ENCODE results near the gene CMSS1.

Gene CMSS1

GRCh38 chr3:99921986-99922385, 104.3 kb downstream of the CMSS1 start:
- no peak for DNase-seq (ENCODE audit: extremely low read depth, low read depth)
- no peak for TF ChIP-seq CTCF (IDR thresholded peaks at IDR 0.05; ENCODE audit: low read depth, low read length)

GRCh38 chr3:99923873-99924272, 106.2 kb downstream of the CMSS1 start:
- no peak for TF ChIP-seq CTCF (IDR thresholded peaks at IDR 0.05; ENCODE audit: low read depth, low read length)
- DNase-seq (ENCODE audit: extremely low read depth, low read depth) = no peak

DNA sequence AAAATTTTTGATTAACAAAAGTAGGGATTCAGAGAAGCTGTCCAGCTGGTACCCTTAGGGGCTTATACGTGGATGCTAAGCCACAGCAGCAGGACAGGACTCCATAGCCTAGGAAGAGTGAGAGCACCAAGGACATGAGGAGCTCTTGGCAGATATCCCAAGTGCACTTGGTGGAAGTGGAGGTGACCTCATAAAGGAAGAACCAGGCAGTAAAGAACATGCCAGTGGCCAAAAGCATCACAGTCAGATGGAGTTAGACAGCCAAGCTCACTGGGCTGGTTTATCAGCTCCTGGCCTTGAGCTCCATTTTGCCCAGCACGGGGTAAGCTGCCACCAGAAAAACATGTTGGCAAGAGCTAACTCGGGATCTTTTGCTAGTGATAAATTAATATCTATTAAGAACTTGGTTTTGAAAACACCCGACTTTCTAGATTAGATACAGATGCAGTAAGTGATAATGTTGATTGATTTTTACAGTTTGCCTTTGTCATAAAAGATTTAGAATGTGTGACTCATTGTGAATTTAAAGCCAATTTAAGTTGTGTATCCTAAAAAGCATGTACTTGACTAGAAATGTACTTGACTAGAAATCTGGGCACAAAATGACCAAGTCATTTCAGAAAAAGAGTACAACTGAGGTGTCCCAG, 108.0 kb downstream of the CMSS1 start:
- no peak for TF ChIP-seq CTCF (IDR thresholded peaks at IDR 0.05; ENCODE audit: low read depth, low read length)
- DNase-seq (ENCODE audit: extremely low read depth, low read depth) = no peak

GRCh38 chr3:99927671-99928457, 110.2 kb downstream of the CMSS1 start:
- no peak for DNase-seq (ENCODE audit: extremely low read depth, low read depth)
- no peak for TF ChIP-seq CTCF (IDR thresholded peaks at IDR 0.05; ENCODE audit: low read depth, low read length)

DNA sequence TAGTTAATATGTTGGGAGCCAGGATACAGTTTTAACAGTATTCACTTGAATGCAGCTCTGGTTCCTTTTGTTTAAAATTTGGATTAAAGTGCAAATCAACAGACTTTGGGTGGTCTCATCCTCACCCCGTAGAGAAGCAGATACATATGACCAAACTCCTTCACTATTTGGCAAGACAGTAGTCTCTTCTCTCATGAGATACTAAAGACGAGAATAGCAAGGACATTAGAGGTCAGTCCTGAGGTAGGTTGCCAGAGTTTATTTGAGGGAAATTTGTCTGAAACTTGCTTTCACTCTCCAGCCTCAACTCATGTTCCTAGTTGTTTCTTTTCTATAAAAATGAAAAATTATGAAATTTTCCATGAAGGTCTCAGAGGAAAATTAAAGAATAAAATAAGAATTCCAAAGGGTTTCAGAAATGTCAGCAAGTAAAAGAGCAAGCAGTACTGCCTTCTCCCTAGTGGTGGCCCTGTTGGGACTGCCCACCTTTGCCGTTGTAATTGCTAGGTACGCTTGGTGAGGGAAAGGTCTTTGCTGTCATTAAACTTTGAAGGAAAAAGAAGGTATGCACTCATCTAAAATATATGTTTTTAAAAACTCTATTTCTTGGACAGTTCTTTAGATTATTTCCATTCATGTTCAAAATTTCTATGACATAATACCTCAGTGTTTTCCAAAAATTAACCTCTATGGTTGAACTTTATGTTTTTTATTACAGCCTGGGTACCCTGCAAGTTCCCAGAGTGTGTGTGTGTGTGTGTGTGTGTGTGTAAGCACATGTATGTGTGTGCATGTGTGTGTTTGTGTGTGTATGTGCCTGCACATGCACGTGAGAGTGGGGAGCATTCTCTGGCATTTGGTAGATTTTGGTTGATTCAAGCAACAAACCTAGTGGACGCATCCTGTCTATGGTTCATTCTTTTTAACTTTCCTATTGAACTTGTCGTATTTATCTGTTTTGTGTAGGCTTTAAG, 111.4 kb downstream of the CMSS1 start:
- TF ChIP-seq CTCF (IDR thresholded peaks at IDR 0.05; ENCODE audit: low read depth, low read length) = no peak
- DNase-seq (ENCODE audit: extremely low read depth, low read depth) = no peak

DNA sequence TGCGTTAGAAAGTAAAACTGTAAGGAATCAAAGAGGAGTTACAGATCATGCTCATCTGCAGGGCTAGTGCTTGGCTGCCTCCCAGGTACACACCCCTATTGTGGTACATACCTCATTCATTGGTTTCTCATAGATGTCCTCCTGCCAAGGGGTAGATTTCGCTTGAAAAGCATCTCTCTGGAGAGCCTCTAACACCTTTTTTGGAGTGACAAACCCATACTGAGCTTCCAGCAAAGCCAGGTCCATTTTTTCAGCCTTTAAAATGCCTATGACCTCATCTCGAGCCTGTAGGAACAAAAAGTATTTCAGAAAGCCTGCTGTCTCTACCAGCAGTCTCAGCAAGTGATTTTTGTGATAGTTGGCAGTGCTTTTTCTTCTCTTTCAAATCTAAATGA, 112.1 kb downstream of the CMSS1 start:
- no peak for TF ChIP-seq CTCF (IDR thresholded peaks at IDR 0.05; ENCODE audit: low read depth, low read length)
- no peak for DNase-seq (ENCODE audit: extremely low read depth, low read depth)

Data from AG09319 (cell line).